Activated CD4-positive, CD25-positive, alpha-beta regulatory T cell treated with anti-CD3 and anti-CD28 coated beads, Interleukin-2, amount 50 U/mL, for 72 hours (primary cell): ENCODE measurements around the gene ACTL8.

ENCODE experiments used
- DNase-seq: peaks from one replicate; pipeline ENCODE4 v3.0.0; 2021

ACTL8 gene, protein sequence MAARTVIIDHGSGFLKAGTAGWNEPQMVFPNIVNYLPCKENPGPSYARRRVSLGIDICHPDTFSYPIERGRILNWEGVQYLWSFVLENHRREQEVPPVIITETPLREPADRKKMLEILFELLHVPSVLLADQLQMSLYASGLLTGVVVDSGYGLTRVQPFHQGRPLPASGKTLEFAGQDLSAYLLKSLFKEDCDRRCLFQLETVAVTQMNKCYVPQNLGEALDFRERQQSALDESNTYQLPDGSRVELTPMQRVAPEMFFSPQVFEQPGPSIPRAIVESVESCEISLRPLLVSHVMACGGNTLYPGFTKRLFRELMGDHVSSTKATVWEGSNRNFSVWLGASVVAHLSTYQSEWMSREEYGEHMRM

DNA sequence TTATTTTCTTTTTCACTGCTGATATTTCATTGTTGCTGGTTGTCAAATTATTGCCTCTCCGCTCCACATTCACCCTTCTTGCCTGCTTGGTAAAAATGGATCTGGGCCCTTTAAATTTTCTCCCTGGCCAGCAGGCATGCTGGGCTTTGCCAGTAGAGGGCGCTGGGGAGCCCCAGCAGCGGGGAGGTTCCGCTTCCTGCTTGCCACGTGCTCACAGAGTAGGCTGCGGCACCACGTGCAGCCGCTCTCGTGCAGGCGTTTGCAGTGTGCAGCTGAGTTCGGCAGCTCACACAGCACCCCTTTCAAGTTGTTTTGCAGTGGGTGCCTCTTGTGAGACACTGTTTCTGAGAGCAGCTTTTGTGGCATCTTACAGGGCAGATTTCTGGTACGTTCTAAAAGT lies at the start of gene ACTL8:
Gene ACTL8, plus strand, starts transcription at position 214 of the 400 bp plus-strand sequence. CDS start 67,676 bp downstream, outside the sequence.
- DNase-seq = no peak

DNA sequence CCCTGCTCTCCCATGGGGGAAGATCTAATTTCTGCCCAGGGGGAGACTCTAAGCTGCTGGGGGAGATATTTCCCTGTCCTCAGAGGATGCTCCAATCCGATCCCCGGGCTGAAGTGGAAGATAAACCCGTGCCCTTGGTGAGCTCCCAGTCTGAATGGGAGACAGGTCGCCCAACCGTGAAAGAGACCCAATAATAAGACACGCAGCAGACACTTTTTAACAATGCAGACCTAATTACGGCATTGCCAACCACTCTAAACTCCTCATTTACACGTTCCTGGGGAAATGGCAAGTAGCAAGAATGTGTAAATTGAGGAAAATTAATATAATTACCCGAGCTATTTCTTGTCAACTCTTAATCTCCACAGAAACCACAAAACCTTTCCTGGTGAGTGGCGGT lies 48.7 kb upstream of the ACTL8 start:
- DNase-seq = no peak

DNA sequence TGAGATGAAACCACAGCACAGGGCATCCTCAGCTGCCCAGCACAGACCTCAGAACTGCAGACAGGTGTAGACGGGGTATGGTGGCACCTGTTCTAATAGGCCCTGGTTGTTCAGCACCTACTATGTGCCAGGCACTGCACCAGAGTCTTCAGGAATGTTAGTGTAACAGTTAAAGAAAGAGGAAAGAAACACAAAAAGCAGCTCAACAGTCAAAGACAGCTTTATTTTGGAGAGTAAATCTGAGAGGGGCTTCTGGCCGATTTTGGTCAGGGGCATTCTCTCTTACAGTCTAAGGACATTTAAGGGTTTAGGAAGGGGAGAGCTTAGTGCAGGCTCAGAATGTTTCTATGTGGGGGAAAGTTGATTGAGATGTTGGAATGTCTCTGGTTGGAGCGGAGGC lies 45.2 kb upstream of the ACTL8 start:
- DNase-seq = no peak

DNA sequence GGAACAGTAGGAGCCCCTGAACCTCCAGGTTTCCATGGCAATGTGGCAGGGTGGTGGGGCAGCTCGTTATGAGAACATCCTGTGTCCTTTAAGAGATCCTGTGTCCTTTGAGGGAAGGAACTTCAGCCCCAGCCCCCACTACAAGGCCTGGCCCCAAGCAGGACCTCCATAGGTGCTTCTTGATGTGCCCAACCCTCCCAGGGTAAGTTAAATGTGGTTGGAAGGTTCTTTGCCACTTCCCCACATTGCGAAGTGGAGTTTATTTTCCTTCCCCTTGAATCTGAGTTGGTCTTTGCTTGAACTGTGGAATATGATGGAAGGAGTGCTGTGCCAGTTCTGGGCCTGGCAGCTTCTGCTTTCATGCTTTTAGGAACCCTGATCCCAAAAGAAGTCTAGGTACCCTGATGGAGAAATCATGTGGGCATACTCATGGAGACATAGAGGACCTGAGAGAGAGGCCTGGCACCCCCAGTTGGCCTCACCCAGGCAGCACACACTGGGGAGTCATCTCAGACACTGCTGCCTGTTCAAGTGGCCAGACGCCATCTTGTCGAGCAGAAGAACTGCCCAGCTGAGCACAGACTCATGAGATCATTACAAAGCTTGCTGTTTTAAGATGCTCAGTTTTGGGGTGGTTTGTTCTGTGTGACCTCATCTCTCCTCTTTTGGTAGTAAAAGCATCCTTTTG lies 44.1 kb upstream of the ACTL8 start:
- no peak for DNase-seq

DNA sequence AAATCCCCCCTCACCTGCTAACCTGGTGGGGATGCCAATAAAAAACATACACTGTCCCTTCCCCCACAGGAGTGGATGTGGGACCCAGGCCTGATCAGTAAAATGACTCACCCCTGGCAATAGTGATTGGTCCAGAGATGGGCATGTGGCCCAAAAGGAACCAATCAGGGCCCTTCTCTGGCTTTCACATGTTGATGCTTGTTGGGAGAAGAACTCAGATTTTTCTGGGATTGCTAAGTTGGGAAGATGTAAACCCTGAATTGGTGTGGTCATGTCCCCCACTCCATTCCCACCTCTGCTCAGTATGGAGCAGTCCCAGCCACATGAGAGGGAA lies 43.6 kb upstream of the ACTL8 start:
- DNase-seq = no peak

DNA sequence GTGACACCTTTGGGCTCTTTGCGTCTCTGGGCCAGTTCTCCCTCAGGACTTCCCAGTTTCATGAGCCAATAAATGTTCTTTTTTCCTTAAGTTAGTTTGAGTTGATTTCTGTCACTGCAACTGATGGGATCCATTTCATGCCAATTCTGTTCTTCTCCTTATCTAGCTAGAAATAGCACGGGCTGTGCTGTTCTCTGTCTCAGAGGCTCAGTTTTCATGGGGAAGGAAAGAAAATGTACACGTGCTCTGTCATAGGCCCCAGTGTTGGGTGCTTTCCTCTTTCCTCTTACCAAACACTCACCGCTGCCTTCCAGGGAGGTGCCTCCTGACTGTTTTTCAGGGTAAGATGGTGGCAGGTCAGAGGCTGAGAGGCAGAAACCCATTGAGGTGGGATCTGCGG lies 43.2 kb upstream of the ACTL8 start:
- DNase-seq = no peak

DNA sequence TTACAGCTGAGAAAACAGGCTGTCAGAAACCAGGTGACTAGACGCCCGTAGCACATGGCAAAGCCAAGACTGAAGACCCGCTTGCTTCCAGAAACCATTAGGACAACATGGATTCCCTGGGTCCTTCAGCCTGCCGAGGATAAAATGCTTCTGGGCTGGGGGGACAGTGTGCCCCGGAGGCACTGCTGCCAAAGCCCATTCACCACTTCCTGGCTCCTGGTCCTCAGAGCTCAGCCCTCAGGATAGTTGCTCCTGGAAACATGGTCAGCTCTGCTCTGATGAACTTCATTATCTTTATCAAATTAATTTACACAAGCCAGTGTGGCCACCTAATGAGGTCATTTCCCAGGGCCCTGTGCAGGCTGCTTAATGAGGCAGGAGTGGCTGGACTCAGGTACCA lies 41.1 kb upstream of the ACTL8 start:
- no peak for DNase-seq

DNA sequence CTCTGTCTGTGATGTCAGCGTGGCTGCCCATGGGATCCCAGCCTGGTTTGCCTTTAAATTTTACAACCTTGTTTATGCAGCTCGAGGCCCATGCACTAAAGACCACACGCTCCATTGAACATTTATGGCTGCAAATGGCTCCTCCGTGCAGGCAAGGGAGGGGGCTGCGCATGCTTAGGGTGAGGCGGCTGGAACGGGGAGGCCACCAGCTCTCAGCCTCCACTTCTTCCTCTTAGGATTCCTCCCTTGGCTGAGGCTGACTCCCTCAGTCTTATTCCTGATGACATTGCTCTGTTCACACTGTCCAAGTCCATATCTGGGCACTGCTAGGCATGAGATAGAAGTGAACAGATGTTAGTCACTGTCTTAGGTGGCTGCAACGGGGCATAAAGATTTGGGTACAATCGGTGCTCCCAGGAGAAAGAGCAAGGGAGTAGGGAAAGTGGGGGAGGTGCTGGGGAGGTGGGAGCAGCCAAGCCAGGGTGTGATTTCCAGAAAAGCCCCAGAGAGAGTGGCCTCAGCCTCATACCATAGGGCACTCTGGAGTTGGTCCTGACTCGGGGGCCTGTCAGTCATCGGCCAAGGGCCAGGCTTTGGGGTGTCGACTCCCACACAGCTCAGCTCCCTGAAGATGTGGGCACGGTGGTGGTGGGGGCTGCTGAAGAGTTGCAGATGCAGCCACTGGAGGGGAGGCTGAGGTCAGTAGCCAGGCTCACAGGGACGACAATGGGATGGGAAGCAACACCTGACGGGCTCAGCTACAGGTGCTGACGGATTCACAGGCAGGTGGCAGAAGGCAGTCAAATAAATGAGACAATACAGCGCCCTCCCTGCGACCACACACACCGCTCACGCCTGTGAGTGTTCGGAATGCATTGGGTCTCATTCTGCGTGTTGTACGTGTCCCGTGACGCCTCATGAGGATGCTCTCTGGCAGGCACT lies 37.3 kb upstream of the ACTL8 start:
- no peak for DNase-seq

DNA sequence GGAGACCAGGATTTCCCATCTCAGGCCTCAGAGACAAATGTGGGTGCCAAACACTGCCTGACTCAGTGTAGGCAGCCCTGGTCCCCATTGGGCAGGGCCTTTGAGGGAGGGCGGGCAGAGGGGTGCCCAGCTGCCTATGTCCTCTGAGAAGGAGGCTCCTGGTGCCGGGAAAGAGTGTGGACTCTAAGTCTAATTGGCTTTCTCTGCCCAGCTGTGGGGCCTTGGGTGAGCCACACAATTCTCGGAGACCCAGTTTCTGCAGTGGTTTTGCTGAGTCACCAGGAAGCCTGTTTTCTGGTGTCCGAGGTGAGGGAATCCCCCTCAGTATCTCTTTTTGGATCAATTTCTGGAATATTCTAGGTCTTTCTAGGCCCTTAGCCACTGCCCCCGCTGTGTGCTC lies 35.3 kb upstream of the ACTL8 start:
- no peak for DNase-seq

DNA sequence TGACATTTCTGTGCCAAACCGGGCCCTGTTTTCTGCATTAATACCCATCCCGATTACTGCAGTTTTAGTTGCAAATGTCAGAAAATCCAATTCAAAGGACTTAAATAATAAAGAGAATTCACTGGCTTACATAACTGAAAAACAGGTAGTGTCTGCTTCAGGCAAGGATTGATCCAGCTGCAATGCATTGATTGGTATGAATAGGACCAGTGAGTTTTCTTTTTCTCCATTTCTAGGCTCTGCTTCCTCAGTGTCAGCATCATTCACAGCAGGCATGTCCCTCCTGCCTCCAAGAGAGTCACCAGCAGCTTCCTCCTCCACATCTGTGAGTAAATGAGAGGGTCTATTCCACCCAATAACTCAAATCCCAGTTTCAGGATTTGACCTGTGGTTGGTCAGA lies 33.7 kb upstream of the ACTL8 start:
- no peak for DNase-seq

DNA sequence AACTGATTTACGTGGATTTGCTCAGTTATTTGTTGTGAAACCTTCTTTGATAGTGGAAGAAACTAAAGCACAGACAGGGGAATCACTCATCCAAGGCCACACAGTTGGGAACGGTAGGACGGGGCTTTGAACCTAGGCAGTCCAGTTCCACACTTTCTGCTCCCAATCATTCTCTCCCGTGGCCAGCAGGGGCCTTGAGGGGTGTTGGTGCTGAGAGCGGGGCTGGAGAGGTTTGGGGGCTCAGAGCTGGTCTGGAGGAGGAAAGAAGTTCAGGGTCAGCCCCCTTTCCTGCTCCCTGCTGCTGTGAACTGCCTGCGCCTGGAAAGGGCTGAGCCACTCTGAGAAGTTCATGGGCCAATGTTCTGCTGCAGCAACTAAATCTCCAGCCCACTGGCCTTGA lies 31.4 kb upstream of the ACTL8 start:
- DNase-seq = no peak

DNA sequence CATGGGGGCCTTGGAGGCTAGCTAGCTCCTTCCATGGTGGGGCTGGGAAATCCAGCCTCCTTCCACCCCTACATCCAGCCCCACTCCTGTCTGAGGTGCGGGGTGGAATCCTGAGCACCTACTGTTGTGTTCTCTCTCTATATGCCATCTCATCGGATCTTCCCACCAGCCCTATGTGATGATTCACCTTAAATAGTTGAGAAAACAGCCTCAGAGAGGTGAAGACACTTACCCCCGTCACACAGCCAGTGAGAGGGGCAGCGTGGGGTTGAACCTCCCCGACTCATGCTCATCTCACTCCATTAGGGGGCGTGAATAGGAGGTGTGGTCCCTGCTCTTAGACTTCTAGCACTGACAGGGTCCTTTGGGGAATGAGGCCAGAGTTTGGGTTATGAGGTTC lies 31.0 kb upstream of the ACTL8 start:
- DNase-seq = no peak

DNA sequence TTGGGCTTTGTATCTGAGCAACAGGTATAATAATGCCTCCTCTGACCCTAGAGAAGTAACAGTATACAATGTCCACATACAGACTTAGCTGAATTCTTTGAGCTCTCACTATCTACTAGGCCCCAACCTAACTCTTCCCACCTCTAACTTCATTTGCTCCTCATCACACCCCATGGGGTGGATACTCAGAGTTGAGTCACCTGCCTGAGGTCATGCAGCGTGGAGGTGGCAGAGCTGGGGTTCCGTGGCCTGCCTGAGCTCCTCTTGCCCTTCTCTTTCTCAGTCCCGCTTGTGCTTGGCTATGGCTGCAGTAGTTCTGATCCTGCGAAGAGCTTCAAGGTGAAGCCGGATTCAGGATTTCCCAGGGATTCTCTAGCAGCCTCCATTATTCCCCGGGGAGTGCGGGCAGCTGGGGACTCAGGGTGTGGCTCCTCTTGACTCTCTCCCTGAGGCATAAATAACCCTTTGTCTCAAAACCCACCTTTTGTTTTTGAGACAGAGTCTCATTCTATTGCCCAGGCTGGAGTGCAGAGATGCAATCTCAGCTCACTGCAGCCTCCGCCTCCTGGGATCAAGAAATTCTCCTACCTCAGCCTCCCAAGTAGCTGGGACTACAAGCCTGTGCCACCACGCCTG lies 29.9 kb upstream of the ACTL8 start:
- DNase-seq = no peak

DNA sequence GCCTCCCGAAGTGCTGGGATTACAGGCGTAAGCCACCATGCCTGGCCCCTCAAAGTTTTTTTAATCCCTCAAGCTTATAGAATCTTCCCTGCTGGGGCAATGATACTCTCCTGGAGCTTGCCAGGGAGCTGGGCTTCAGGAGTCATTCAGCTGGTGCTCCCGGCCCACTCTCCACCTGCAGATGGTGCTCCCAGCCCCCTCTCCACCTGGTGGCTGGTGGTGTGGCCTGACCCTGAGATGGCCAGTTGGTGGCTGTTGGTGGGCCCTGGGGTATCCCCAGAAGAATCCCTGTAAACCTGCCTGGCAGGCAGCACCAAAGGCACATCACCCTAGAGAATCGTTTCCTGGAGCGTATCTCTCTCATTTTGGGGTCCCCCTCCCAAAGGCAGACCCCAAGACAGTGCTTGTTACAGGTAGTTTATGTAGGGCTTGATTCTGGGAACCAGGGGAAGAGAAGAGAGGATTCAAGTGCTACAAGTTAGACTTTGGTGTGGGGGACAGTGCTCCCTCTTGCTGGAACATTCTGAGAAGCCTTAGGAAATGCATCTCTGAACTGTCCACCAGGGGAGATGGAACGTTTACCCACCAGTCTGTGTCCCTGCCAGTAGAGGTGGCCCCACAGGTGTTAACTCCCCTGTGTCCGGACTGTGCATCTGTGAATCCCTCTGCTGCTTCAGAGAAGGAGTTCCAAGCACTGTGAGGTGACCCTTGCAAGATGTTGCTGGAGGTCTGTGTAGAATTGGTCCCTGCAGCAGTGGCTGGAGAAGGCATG lies 29.1 kb upstream of the ACTL8 start:
- DNase-seq = no peak

DNA sequence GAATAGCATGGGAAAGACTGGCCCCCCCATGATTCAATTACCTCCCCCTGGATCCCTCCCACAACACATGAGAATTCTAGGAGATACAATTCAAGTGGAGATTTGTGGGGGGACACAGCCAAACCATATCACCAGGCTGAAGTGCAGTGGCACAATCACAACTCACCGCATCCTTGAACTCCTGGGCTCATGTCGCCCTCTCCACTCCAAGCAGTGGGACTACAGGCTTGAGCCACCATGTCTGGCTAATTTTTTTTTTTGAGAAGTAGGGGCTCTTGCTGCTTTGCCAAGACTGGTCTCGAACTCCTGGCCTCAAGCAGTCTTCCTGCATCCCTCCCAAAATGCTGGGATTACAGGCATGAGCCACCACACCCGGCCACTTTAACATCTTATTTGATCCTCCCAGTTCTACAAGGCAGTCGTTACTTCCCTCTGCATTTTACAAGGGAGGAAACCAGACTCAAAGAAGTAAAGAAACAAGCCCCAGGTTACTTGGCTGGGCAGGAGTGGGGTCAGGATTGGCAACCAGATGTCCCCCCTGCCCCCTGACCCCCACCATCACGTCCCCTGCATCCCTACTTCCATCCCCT lies 26.9 kb upstream of the ACTL8 start:
- DNase-seq = no peak

DNA sequence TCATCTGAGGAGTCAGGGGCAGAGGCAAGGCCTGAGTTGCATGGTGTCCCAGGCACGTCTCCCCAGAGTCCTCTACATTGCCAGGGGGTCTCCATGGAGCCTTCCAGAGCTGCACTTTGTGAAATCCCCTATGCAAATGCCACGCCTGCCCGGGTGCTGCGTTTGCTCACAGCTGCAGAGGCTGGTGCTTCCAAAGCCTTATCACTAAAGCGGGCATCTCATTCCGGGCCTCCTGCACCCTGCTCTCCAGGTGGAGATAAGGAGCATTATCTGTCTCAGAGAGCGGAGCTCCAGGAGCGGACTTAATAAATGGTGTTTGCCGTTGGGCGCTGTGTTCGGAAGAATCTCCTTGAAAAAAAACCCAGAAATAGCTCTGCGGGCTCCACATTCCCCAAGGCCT lies 25.9 kb upstream of the ACTL8 start:
- no peak for DNase-seq

DNA sequence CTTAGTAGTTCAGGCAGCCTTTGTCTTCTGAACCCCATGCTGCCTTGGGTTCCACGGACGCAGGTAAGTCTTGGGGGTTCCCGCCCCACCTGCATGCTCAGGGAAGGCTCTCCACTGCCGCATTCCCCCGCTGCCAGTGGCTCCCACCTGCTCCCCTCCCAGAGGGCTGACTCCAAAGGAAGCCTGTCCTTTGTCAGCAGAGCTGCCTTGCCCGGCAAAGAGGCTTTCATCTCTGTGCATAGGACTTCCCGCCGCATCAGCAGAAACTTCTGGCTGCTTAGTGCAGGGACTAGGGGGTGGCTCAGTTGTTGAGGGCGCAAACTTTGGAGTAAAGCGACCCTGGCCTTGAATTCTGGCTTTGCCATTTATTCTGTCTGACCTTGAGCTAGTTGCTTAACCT lies 25.2 kb upstream of the ACTL8 start:
- no peak for DNase-seq

DNA sequence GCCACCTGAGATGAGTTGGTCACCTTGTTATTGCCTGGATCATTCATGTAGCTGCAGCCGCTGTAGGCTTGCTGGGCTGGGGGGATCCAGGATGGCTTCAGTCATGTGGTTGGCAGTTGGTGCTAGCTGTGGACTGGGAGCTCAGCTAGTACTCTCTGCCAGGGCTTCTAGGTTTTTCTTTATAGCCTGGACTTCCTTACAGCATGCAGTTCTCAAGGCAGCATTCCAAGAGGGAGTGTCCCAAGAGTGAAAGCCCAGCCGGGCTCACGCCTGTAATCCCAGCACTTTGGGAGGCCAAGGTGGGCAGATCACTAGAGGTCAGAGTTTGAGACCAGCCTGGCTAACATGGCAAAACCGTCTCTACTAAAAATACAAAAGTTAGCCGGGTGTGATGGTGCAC lies 23.7 kb upstream of the ACTL8 start:
- no peak for DNase-seq

DNA sequence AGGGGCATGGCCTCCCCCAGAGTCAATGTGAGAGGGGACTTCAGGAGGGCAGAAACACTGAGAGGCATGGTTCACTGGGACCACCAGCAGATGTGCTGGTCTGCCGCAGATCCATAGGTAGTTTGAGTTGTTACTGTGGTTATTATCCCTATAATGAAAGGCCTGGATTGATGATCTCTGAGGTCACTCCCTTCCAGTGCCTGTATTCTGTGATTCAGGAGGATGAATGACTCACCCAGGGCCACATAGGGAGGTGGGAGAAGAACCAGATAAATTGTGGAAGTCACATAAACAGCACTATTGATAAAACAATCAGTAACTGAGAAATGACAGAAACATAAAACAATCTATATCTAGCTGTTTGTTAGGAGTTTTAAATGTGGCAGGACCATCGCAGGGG lies 22.7 kb upstream of the ACTL8 start:
- DNase-seq = no peak

DNA sequence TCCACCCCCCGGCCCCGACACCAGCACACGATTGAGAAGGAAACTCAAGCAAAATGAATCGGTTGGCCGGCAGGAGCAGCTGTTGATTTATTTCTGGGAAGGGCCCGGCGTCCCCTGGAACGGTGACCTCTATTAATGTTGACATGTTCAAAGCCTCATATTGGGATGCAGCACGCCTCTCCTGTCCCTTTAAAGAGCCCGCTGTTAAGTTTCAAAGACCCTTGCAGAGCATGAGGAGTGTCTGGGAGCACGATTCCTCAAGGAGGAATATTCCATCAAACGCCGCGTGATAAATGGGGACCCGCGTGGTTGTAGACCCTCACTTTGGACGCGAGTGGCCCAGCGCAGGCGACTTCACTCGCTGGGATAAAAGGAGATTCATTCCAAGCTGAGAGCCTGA lies 21.5 kb upstream of the ACTL8 start:
- DNase-seq = no peak

DNA sequence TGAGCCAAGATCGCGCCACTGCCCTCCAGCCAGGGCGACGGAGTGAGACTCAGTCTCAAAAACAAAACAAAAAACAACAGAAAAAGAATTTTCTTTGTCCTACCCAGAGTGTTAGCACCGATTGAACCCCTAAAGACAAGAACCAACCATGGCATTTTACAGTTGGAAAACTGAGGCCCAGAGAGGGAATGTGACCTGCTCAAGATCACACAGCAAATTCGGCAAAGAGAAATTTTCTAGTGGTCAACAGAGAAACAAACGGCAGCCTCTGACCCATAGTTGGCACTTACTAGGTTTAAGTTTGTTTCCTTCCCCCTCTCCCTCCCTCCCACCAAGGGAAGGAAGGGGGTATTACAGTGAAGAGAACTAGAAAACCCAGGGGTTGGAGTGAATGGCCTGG lies 20.5 kb upstream of the ACTL8 start:
- DNase-seq = no peak

DNA sequence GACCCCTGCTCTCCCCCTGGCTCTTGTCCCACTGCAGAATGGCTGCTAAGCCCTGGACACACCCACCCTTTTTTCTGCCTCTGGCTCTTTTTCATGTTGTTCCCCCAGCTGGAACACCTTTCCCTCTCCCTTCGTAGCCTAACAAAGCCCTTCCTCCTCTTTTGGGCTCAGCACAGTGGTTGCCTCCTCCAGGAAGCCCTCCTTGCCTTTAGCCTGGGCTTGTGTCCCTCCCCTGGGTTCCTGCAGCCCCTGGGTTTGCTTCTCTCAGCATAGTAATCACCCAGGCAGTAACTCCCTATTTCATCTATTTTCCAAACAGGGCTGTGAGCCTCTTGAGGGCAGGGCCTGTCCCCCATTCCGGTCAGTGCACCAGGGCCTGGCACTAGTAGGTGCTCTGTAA lies 19.8 kb upstream of the ACTL8 start:
- DNase-seq = no peak
